Caco-2 (cell line): Measurements from ENCODE around the gene SMURF1. TPM values are rescaled to one million over a fixed set of nuclear protein-coding genes. Genes with fewer than 3 reads are reported as not detected.

Experiments
- BruUV-seq: library from RNA; stranded (reverse); fragments of 400-500 nt; replicated peaks from 2 replicates; lab custom pipeline; 2021; lab: Mats Ljungman, UMichigan
- CTCF ChIA-PET: fragments of 300-600 bp; sonication (Branson Sonifier 250); formaldehyde crosslinking; loops from one replicate; lab custom pipeline; 2022; ENCODE audit warnings: antibody characterized with exemption; lab: Charles Lee
- POLR2A ChIA-PET: fragments of 300-600 bp; sonication (Branson Sonifier 250); formaldehyde crosslinking; loops from one replicate; lab custom pipeline; 2022; ENCODE audit warnings: antibody characterized with exemption; lab: Charles Lee
- DNase-seq, 2 experiments: peaks; one replicate each; pipeline versions ENCODE4 v3.0.0 to v3.0.0-alpha.2; 2020 to 2022
- H3K27me3 ChIP-seq: replicated peaks from 2 replicates; pipeline ENCODE4 v1.6.0; 2011; ENCODE audit warnings: low read length; ENCODE audit not compliant: control insufficient read depth, insufficient read depth
- H3K36me3 ChIP-seq: 2 replicates; pipeline ENCODE4 v1.5.1; 2011; ENCODE audit warnings: low read length; ENCODE audit not compliant: control insufficient read depth, insufficient read depth
- H3K4me1 ChIP-seq: fragments of 250-450 bp; sonication (Bioruptor Pico); 2 replicates; pipeline ENCODE4 v1.5.1; 2020; ENCODE audit warnings: mild to moderate bottlenecking
- H3K4me3 ChIP-seq: 2 replicates; pipeline ENCODE4 v1.5.1; 2011; ENCODE audit warnings: low read depth, mild to moderate bottlenecking, control low read depth, low read length
- H3K9me3 ChIP-seq: fragments of 250-450 bp; sonication (Bioruptor Pico); 2 replicates; pipeline ENCODE4 v1.5.1; 2020; ENCODE audit warnings: mild to moderate bottlenecking, moderate library complexity
- H3K27ac Mint-ChIP-seq: one replicate; pipeline ENCODE4 v1.8.0; 2022; ENCODE audit warnings: mixed read lengths; ENCODE audit not compliant: unreplicated experiment
- H3K27me3 Mint-ChIP-seq: one replicate; pipeline ENCODE4 v1.8.0; 2022; ENCODE audit warnings: mixed read lengths; ENCODE audit not compliant: insufficient read depth, unreplicated experiment
- H3K36me3 Mint-ChIP-seq: one replicate; pipeline ENCODE4 v1.8.0; 2022; ENCODE audit warnings: mild to moderate bottlenecking, mixed read lengths; ENCODE audit not compliant: insufficient read depth, unreplicated experiment
- H3K4me1 Mint-ChIP-seq: one replicate; pipeline ENCODE4 v1.8.0; 2022; ENCODE audit warnings: low read depth, mixed read lengths; ENCODE audit not compliant: unreplicated experiment
- H3K4me3 Mint-ChIP-seq: one replicate; pipeline ENCODE4 v1.8.0; 2022; ENCODE audit warnings: mild to moderate bottlenecking, moderate library complexity, mixed read lengths; ENCODE audit not compliant: unreplicated experiment
- H3K9me3 Mint-ChIP-seq: one replicate; pipeline ENCODE4 v1.8.0; 2022; ENCODE audit warnings: mixed read lengths; ENCODE audit not compliant: unreplicated experiment
- intact Hi-C: fragments of 100-400 bp; cut with micrococcal nuclease; formaldehyde crosslinking; loops from one replicate; pipeline ENCODE4 v1.10.0; 2022; ENCODE audit not compliant: unreplicated experiment
- total RNA-seq: library from RNA; stranded (reverse); gene quantifications from 2 replicates; pipeline ENCODE4 v1.2.3, GENCODE V29; 2022
- TF ChIP-seq, protein P1 (sequence below), 2 experiments: fragments of 200-600 bp in 1 of 2; IDR thresholded peaks; 1 replicate in 1 of 2; 2 replicates in 1 of 2; pipeline versions ENCODE4 v1.5.1 to v1.8.0; 2011 to 2022; ENCODE audit warnings: antibody characterized with exemption in 1 of 2, control low read depth in 1 of 2, inconsistent platforms in 1 of 2, low read depth in 1 of 2, low read length in 1 of 2, mild to moderate bottlenecking in 1 of 2, moderate library complexity in 1 of 2; ENCODE audit not compliant: insufficient read depth in 1 of 2, severe bottlenecking in 1 of 2, unreplicated experiment in 1 of 2

The SMURF1 gene
- total RNA-seq, 1 experiment from 2014 or later: 22.5 TPM

DNA sequence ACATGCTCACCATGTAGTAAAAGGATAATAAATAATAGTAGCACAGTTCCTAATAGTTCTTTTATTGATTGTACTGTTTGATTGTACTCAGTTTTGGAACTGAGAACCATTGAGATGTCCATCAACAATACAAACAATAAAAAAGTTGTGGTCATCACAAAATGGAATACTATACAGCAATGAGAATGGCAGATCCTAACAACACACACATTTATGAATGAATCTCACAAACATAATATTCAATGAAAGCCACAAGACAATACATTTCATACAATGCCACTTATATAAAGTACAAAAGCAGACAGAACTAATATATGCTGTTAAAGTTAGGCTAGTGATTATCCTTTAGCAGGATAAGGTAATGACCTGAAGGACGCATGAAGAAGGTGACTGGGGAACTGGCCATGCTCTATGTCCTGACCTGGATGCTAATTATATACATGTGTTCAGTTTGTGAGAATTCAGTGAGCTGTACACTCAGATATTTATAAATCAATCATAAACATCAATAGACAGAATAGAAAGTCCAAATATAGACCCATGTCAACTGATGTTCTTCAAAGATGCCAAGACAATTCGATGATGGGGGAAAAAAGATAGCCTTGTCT lies 70.0 kb downstream of the SMURF1 start:
- Histone ChIP-seq H3K4me1 (no peaks in the 10 kb centered on the region), H3K36me3 (no peaks in the 10 kb centered on the region), H3K9me3 (no peaks in the 10 kb centered on the region), H3K27me3 (no peaks in the 10 kb centered on the region), H3K4me3 (no peak overlapping the region)
- CTCF ChIA-PET: no interaction called here
- H3K4me3 Mint-ChIP-seq: no peak overlapping the region
- peaks cover 6% of the 10 kb centered on the region for H3K36me3 Mint-ChIP-seq
- POLR2A ChIA-PET: no interaction called here
- no peak for DNase-seq
- H3K27me3 Mint-ChIP-seq: no peaks in the 10 kb centered on the region
- H3K27ac Mint-ChIP-seq: no peak overlapping the region
- TF ChIP-seq, protein P1, sequence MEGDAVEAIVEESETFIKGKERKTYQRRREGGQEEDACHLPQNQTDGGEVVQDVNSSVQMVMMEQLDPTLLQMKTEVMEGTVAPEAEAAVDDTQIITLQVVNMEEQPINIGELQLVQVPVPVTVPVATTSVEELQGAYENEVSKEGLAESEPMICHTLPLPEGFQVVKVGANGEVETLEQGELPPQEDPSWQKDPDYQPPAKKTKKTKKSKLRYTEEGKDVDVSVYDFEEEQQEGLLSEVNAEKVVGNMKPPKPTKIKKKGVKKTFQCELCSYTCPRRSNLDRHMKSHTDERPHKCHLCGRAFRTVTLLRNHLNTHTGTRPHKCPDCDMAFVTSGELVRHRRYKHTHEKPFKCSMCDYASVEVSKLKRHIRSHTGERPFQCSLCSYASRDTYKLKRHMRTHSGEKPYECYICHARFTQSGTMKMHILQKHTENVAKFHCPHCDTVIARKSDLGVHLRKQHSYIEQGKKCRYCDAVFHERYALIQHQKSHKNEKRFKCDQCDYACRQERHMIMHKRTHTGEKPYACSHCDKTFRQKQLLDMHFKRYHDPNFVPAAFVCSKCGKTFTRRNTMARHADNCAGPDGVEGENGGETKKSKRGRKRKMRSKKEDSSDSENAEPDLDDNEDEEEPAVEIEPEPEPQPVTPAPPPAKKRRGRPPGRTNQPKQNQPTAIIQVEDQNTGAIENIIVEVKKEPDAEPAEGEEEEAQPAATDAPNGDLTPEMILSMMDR (IDR thresholded peaks at IDR 0.05; ENCODE audit: insufficient read depth in 1 of 2, low read depth in 1 of 2, low read length in 1 of 2, severe bottlenecking in 1 of 2, unreplicated experiment in 1 of 2): no peak
- no TSS peak for BruUV-seq
- peaks cover 5% of the 10 kb centered on the region for H3K4me1 Mint-ChIP-seq
- intact Hi-C loops: no loop called here
- no peaks in the 10 kb centered on the region for H3K9me3 Mint-ChIP-seq

DNA sequence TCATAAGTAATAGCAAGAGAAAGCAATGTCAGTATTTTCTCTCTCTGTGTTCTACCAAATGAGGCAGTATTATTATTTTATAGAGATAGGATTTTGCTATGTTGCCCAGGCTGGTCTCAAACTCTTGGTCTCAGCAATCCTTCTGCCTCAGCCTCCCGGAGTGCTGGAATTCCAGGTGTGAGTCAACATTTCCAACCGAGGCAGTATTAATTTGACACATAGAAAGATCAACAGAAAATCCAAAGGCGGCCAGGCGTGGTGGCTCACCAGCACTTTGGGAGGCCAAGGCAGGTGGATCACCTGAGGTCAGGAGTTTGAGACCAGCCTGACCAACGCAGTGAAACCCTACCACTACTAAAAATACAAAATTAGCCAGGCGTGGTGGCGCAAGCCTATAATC lies 71.8 kb downstream of the SMURF1 start:
- Histone ChIP-seq H3K27me3 (no peaks in the 10 kb centered on the region), H3K36me3 (no peaks in the 10 kb centered on the region), H3K9me3 (no peaks in the 10 kb centered on the region), H3K4me1 (no peaks in the 10 kb centered on the region), H3K4me3 (no peak overlapping the region)
- BruUV-seq: no TSS peak
- TF ChIP-seq, protein P1 (IDR thresholded peaks at IDR 0.05; ENCODE audit: insufficient read depth in 1 of 2, low read depth in 1 of 2, low read length in 1 of 2, severe bottlenecking in 1 of 2, unreplicated experiment in 1 of 2): no peak
- Mint-ChIP-seq H3K27me3 (no peaks in the 10 kb centered on the region), H3K36me3 (no peaks in the 10 kb centered on the region), H3K27ac (no peak overlapping the region), H3K4me1 (peaks cover 5% of the 10 kb centered on the region), H3K9me3 (no peaks in the 10 kb centered on the region), H3K4me3 (no peak overlapping the region)
- intact Hi-C loops: no loop called here
- POLR2A ChIA-PET: no interaction called here
- CTCF ChIA-PET: no interaction called here
- no peak for DNase-seq

DNA sequence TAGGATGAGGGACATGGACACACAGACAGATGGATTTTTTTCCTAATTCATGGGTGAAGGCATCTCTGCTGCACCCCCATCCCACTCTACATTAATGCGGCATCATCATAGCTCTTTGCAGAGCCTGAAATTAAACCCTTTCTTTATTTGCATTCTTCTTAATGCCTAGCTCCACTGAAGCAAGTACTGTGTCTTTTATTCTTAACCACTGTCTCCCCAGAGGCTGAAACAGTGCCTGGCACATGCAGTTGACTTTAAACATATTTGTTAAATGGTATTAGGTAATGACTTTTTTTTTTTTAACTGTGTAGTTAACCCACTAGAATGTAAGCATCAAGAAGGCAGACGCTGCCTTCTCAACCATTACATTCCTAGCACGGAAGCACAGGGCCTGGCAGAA lies 73.5 kb downstream of the SMURF1 start:
- Mint-ChIP-seq H3K9me3 (no peaks in the 10 kb centered on the region), H3K36me3 (no peaks in the 10 kb centered on the region), H3K27me3 (no peaks in the 10 kb centered on the region), H3K4me1 (no peaks in the 10 kb centered on the region), H3K4me3 (no peak overlapping the region), H3K27ac (no peak overlapping the region)
- intact Hi-C loops: no loop called here
- H3K27me3 ChIP-seq: no peaks in the 10 kb centered on the region
- H3K9me3 ChIP-seq: no peaks in the 10 kb centered on the region
- no peaks in the 10 kb centered on the region for H3K36me3 ChIP-seq
- TF ChIP-seq, protein P1 (IDR thresholded peaks at IDR 0.05; ENCODE audit: insufficient read depth in 1 of 2, low read depth in 1 of 2, low read length in 1 of 2, severe bottlenecking in 1 of 2, unreplicated experiment in 1 of 2): no peak
- no peak overlapping the region for H3K4me3 ChIP-seq
- DNase-seq: no peak
- no TSS peak for BruUV-seq
- ChIA-PET CTCF (no interaction called here), POLR2A (no interaction called here)
- no peaks in the 10 kb centered on the region for H3K4me1 ChIP-seq
